SJSA1 (cell line): Measurements from ENCODE around the gene CHAMP1. TPM values are rescaled to one million over a fixed set of nuclear protein-coding genes. Genes with fewer than 3 reads are reported as not detected.

Experiments
- DNase-seq, 2 experiments: peaks; one replicate each; pipeline ENCODE4 v3.0.0-alpha.2; 2015 to 2020; ENCODE audit warnings: low spot score in 2 of 2, low read depth in 1 of 2
- H3K27ac ChIP-seq: fragments of 250-450 bp; sonication (Bioruptor Pico); 2 replicates; pipeline ENCODE4 v1.5.1; 2020; ENCODE audit warnings: mild to moderate bottlenecking, moderate library complexity
- H3K27me3 ChIP-seq: fragments of 250-450 bp; sonication (Bioruptor Pico); replicated peaks from 2 replicates; pipeline ENCODE4 v1.5.1; 2020; ENCODE audit warnings: mild to moderate bottlenecking, moderate library complexity
- H3K36me3 ChIP-seq: fragments of 250-450 bp; sonication (Bioruptor Pico); 2 replicates; pipeline ENCODE4 v1.5.1; 2020; ENCODE audit warnings: mild to moderate bottlenecking
- H3K4me1 ChIP-seq: fragments of 250-450 bp; sonication (Bioruptor Pico); replicated peaks from 2 replicates; pipeline ENCODE4 v1.6.1; 2021; ENCODE audit warnings: mild to moderate bottlenecking
- H3K4me3 ChIP-seq: fragments of 250-450 bp; sonication (Bioruptor Pico); 2 replicates; pipeline ENCODE4 v1.5.1; 2020; ENCODE audit warnings: mild to moderate bottlenecking
- H3K9me3 ChIP-seq: fragments of 250-450 bp; sonication (Bioruptor Pico); replicated peaks from 2 replicates; pipeline ENCODE4 v1.5.1; 2020; ENCODE audit warnings: mild to moderate bottlenecking
- total RNA-seq: library from RNA; depleted of rRNA; stranded (reverse); fragments of >200 nt; shearing (Covaris generic); gene quantifications from 2 replicates; pipeline ENCODE4 v1.2.3, GENCODE V29; 2014; rRNA removed

The CHAMP1 gene, protein sequence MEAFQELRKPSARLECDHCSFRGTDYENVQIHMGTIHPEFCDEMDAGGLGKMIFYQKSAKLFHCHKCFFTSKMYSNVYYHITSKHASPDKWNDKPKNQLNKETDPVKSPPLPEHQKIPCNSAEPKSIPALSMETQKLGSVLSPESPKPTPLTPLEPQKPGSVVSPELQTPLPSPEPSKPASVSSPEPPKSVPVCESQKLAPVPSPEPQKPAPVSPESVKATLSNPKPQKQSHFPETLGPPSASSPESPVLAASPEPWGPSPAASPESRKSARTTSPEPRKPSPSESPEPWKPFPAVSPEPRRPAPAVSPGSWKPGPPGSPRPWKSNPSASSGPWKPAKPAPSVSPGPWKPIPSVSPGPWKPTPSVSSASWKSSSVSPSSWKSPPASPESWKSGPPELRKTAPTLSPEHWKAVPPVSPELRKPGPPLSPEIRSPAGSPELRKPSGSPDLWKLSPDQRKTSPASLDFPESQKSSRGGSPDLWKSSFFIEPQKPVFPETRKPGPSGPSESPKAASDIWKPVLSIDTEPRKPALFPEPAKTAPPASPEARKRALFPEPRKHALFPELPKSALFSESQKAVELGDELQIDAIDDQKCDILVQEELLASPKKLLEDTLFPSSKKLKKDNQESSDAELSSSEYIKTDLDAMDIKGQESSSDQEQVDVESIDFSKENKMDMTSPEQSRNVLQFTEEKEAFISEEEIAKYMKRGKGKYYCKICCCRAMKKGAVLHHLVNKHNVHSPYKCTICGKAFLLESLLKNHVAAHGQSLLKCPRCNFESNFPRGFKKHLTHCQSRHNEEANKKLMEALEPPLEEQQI
- 2.4 and 9.7 TPM in 2 replicates for total RNA-seq

DNA sequence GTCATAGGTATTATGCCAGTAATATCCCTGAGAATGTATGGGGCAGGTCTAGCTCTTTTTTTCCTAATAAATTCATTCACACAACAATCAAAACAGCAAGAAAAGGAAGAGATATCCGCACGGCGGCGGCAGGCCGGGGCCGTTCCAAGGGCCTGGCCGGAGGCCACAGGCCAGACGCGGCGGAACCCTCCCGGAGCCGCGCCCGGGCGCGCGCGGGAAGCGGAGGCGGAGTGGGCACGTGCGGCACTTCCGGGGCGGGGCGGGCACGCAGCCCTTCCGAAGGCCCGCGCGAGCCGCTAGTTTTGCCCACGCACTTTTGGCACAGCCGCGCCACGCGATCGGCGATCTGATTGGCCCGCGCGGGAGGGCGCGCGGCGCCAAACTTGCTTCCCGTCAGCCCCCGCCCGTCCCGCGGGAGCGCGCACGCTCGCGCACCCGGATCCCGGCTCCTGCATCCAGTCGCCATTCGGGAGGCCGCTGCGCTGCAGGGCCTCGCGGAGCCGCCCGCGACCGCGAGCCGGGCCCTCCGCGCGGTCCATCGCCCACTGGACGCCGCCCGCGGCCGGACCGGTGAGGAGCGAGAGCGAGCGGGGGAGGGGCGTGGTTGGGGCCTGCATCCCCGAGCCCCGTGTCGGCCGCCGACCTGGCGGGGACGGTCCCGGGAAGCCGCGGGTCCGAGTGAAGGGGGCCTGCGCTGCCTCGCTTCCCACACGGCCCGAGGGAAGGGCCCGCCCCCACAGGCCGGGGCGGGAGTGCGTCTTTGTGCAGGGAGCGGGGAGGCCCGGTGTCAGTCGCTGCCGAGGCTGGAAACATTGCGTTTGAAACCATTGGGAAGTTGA, at the start of gene CHAMP1:
CHAMP1 (plus strand) TSS at position 430 of the 839 bp plus-strand sequence. CDS start 9,340 bp downstream, outside the sequence.
- H3K9me3 ChIP-seq: no peaks in the 10 kb centered on the region
- peaks cover 30% of the 10 kb centered on the region for H3K4me1 ChIP-seq
- H3K36me3 ChIP-seq: peaks cover 22% of the 10 kb centered on the region
- DNase-seq: peak; percentile 91 to 94
- H3K27me3 ChIP-seq: no peaks in the 10 kb centered on the region
- H3K27ac ChIP-seq: peak within 1 kb of the TSS; percentile 60
- peak within 1 kb of the TSS; percentile 97 for H3K4me3 ChIP-seq

DNA sequence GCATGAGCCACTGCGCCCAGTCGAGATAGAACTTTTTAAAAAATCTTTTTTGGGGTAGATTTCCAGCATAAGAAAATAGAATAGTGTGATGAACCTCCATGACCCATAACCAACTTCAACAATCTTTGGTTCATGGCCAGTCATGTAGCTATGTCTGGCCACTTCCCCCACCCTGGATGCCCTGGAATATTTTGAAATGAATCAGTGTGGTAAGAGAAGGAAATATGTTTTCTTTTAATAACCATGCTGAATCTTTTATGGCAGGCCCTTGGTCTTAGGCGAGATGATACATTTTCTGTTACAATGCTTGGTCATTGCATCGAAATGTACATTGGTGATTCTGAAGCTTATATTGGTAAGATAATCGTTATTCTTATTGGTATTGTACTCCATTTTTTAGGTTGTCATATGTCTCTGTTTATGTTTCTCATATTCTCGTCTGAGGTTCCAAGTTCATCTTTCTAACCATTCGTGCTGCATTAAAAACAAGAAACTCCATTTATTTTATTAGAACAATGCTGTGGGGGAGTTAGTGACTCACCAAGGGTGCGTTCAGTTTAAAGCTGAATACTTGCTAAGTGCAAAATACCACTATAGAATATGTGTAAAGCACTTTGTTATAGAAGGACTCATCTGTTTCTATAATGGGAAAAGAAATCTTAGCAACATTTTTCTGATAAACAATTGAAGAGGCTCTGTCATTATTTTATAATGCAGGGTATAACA, 49.3 kb upstream of the CHAMP1 start:
- DNase-seq: no peak
- Histone ChIP-seq H3K27ac (no peak overlapping the region), H3K4me1 (no peaks in the 10 kb centered on the region), H3K9me3 (no peaks in the 10 kb centered on the region), H3K36me3 (peaks cover 96% of the 10 kb centered on the region), H3K4me3 (no peak overlapping the region), H3K27me3 (no peaks in the 10 kb centered on the region)

DNA sequence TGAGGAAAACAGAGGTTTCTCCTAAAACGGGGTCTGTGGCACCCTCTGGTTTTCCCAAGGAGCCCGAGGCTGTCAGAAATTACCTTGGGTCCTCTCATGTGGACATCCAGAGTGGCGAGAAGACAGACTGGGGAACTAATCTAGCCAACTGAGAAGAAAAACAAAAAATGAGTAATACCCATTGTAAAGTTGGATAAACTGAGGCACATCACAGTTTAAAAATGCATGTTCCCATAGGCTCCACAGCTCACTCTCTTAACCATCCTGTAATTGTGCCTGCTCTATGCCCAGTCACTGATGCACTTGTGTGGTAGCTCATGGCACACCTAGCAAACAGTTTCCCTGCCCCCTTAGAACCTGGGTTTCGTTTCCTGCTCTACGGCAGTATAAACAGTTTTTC, 48.1 kb upstream of the CHAMP1 start:
- H3K9me3 ChIP-seq: no peaks in the 10 kb centered on the region
- DNase-seq: no peak
- no peak overlapping the region for H3K4me3 ChIP-seq
- no peak overlapping the region for H3K27ac ChIP-seq
- peaks cover 90% of the 10 kb centered on the region for H3K36me3 ChIP-seq
- no peaks in the 10 kb centered on the region for H3K27me3 ChIP-seq
- H3K4me1 ChIP-seq: no peaks in the 10 kb centered on the region

DNA sequence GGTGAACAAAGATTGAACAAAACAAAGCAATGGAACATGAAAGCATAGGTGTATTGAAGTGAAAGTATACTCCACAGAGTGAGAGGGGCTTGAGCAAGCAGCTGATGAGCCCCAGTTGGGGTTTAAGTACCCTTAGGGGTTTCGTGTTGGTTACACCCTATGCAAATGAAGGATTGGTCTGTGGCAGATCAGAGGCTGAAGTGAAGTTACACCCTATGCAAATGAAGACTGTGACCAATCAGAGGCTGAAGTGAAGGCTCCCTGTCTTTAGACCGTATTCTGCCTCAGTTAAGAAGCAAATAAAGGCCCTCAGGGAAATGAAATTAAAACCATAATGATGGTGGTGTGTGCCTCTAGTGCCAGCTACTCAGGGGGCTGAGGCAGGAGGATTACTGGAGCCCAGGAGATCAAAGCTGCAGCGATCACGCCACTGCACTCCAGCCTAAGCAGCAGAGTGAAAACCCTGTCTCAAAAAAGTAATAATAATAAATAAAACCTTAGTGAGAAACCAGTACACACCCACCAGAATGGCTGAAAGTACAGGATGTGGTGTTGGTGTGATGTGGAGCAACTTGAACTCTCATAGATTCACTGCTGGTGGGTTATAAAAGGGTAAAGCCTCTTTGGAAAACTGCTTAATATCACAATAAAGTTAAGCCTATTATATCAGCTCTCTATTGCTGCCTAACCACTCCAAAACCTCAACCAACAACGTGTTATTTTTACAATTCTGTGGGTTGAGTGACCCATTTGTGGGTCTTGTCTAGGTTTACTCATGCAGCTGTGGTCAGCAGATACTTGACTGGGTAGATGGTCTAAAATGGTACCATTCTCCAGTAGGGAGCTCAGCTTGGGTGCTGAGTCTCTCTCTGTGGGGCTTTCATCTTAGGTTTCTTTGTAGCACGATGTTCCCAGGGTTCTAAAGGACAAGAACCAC, 45.7 kb upstream of the CHAMP1 start:
- peaks cover 89% of the 10 kb centered on the region for H3K36me3 ChIP-seq
- H3K4me3 ChIP-seq: no peak overlapping the region
- H3K27me3 ChIP-seq: no peaks in the 10 kb centered on the region
- no peak overlapping the region for H3K27ac ChIP-seq
- H3K9me3 ChIP-seq: no peaks in the 10 kb centered on the region
- no peaks in the 10 kb centered on the region for H3K4me1 ChIP-seq
- no peak for DNase-seq

DNA sequence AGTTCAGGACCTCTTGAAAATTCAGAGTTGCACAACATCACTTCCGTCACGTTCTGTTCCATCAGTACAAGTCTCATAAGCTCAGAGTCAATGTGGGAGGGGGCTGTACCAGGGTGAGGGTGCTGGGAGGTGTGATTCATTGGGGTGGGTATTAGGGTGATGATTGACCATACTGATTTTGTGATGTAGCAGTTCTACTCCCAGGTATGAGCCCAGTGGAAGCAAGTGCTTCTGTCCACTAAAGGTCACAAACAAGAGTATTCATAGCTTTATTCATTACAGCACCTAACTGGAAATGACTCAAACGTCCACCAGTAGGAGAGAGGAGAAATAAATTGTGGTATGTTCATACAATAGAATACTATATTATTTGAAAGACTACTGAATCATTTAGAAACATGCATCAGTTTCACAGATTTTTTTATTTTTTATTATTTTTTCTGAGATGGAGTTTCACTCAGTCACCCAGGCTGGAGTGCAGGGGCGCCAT, 45.0 kb upstream of the CHAMP1 start:
- no peak overlapping the region for H3K27ac ChIP-seq
- H3K4me3 ChIP-seq: no peak overlapping the region
- H3K9me3 ChIP-seq: no peaks in the 10 kb centered on the region
- no peaks in the 10 kb centered on the region for H3K4me1 ChIP-seq
- no peaks in the 10 kb centered on the region for H3K27me3 ChIP-seq
- H3K36me3 ChIP-seq: peaks cover 82% of the 10 kb centered on the region
- no peak for DNase-seq

DNA sequence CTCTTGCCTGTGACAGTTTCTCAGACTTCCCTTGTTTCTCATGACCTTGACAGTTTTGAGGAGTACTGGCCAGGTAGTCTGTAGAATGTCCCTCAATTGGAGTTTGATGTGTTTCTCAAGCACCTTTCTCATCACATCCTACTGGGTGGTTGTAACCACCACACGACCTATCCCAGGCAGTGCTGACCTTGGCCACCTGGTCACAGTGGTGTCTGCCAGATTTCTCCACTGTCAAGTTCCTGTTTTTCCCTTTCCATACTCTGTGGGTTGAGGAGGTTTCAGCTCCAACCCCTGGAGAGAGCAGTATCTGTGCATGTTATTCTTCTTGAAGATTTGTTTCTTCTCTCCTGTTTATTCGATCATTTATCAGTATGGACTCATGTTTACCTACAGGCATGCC, 41.3 kb upstream of the CHAMP1 start:
- Histone ChIP-seq H3K4me3 (no peak overlapping the region), H3K9me3 (no peaks in the 10 kb centered on the region), H3K36me3 (peaks cover 61% of the 10 kb centered on the region), H3K27me3 (no peaks in the 10 kb centered on the region), H3K27ac (no peak overlapping the region), H3K4me1 (no peaks in the 10 kb centered on the region)
- no peak for DNase-seq

DNA sequence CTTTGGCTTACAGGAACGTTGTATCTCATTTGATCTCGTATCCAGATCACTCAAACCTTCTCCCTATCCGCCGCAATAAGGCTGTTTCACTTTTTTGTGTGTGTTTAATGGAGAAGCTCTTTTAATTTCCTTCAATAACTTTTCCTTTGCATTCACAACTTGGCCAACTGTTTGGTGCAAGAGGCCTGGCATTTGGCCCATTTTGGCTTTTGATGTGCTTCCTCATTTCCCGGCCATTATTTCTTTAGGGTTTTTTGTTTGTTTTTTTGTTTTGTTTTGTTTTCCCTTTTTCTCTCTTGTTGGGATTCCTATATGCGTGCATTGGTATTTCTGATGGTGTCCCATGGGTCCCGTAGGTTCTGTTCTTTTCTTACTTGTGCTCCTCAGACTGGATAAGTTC, 39.0 kb upstream of the CHAMP1 start:
- Histone ChIP-seq H3K27me3 (no peaks in the 10 kb centered on the region), H3K27ac (no peak overlapping the region), H3K4me1 (peaks cover 7% of the 10 kb centered on the region), H3K36me3 (peaks cover 46% of the 10 kb centered on the region), H3K4me3 (no peak overlapping the region), H3K9me3 (no peaks in the 10 kb centered on the region)
- no peak for DNase-seq

DNA sequence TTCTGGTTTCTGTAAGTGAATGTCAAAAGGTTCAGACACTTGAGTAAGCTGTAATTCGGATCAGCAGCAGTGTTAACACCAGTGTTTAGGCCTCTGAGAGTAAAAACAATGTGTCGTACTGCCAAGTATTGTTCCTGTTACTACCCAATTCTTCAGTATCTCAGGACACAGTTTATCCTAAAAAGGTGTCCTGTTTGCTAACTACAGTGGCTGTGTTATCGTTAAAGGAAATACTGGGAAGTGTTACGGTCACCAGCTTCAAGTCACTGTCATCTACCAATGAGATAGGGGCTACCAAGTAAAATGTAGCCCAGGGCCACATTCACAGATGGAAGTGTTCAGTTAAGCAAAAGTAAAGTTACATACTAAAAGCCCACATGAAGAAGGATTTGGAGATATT, 35.2 kb upstream of the CHAMP1 start:
- Histone ChIP-seq H3K27me3 (no peaks in the 10 kb centered on the region), H3K36me3 (peaks cover 40% of the 10 kb centered on the region), H3K4me1 (peaks cover 14% of the 10 kb centered on the region), H3K4me3 (no peak overlapping the region), H3K9me3 (no peaks in the 10 kb centered on the region), H3K27ac (no peak overlapping the region)
- DNase-seq: no peak

DNA sequence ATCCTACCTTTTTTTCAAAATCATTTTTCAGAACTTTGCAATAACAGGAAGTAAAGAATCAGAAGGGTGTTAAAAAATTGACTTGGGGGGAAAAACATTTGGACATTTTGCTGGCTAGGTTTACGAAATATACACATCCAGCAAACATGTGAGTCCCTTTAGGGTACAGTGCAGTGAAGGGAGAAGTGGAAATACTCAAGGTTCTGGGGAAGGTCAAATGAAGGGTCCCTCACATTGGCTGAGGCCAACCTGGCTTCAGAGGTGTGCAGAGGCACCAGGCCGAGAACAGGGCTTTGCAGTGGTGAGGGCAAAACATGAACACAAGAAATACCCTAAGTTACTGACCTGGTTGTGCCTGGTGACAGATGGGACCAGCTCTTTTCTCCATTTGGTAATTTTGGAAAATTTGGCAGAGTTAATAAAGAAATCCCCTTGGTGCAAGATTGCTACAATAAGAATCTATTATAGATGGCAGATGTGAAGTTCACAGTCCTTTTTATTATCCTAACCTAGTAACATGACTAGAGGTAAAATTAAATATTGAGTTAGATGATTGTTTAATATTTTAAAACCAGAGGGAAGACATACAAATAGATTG, 34.4 kb upstream of the CHAMP1 start:
- Histone ChIP-seq H3K4me3 (no peak overlapping the region), H3K4me1 (peaks cover 14% of the 10 kb centered on the region), H3K36me3 (peaks cover 47% of the 10 kb centered on the region), H3K27ac (peak overlapping the region; percentile 94), H3K9me3 (no peaks in the 10 kb centered on the region), H3K27me3 (no peaks in the 10 kb centered on the region)
- DNase-seq: no peak

DNA sequence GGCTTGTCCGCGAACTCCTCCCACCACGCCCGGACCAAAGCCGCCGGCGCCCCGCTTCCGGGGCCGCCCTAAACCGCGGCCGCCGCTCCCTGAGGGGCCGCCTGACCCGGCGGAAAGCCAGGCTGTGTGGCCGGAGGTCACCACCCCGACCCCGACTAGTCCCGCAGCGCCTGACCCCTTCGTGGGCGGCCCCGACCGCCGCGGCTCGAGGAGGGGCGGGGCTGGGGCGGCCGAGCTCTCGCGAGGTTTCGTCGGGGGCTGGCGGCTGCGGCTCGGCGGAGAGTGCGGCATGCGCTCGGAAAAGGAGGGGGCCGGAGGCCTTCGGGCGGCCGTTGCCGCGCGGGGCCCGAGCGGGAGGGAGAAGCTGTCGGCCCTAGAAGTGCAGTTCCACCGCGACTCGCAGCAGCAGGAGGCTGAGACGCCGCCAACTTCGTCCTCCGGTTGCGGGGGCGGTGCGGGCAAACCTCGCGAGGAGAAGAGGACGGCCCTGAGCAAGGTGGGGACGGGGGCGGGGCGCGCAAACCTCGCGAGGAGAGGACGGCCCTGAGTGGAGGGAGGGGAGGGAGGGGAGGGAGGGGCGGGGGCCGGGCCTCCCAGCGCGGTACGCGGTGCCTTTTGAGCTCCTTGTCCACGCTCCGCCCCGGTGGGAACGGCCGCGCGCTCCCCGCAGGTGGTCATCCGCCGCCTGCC, 32.8 kb upstream of the CHAMP1 start, which contains the start of gene UPF3A:
UPF3A (plus strand) TSS at position 251 of the 690 bp plus-strand sequence; CDS start at position 290, 39 bp downstream.
- DNase-seq: peak; percentile 85 to 97
- H3K4me3 ChIP-seq: peak within 1 kb of the TSS; percentile 95
- peak within 1 kb of the TSS; percentile 94 for H3K27ac ChIP-seq
- no peaks in the 10 kb centered on the region for H3K9me3 ChIP-seq
- peaks cover 14% of the 10 kb centered on the region for H3K4me1 ChIP-seq
- no peaks in the 10 kb centered on the region for H3K27me3 ChIP-seq
- peaks cover 50% of the 10 kb centered on the region for H3K36me3 ChIP-seq

DNA sequence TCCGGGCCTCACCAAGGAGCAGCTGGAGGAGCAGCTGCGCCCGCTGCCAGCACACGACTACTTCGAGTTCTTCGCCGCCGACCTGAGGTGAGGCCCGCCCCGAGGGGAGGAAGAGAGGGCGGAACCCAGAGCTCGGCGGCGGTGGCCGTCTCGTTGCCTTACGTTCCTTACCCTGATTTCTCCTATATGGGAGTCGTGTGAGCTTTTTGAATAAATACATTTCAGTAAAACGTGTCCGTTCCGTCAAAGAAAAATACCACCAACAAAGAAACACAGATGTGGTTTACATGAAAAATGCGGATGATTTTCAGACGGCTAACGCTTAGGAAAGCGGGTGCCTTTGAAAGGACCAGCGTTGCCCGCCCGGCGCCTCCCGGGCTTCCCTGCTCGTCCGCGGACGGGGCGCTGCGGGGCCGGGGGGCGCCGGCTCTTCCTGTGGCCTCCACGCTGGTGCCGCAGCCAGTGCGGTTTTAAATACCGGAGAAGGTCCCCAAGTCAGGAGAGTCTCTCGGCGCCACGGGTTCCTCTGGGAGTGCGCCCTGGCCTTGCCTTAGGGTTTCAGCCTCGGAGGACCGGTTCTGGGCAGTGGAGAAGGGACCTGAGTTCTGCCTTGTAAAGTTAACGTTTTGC, 32.1 kb upstream of the CHAMP1 start:
- no peaks in the 10 kb centered on the region for H3K27me3 ChIP-seq
- peak; percentile 42 to 86 for DNase-seq
- no peaks in the 10 kb centered on the region for H3K9me3 ChIP-seq
- peaks cover 54% of the 10 kb centered on the region for H3K36me3 ChIP-seq
- H3K27ac ChIP-seq: peak overlapping the region; percentile 94
- peaks cover 14% of the 10 kb centered on the region for H3K4me1 ChIP-seq
- peak overlapping the region; percentile 95 for H3K4me3 ChIP-seq
